Esophagus muscularis mucosa (tissue), 3 donors: ENCODE measurements around the gene CHRM4.

Source experiments
- POLR2A ChIP-seq: fragments of 450-650 bp; IDR thresholded peaks from one replicate; pipeline ENCODE4 v1.6.1; 2017; ENCODE audit warnings: antibody characterized with exemption, moderate library complexity, mild to moderate bottlenecking, low read depth
- TF ChIP-seq, protein P1 (sequence below), 3 experiments: fragments of 200-600 bp in 2 of 3; fragments of 450-650 bp in 1 of 3; sonication (generic) in 2 of 3; IDR thresholded peaks; one replicate each; pipeline ENCODE4 v1.5.1; 2017 to 2019; ENCODE audit warnings: antibody characterized with exemption in 3 of 3, mild to moderate bottlenecking in 2 of 3, moderate library complexity in 1 of 3

DNA sequence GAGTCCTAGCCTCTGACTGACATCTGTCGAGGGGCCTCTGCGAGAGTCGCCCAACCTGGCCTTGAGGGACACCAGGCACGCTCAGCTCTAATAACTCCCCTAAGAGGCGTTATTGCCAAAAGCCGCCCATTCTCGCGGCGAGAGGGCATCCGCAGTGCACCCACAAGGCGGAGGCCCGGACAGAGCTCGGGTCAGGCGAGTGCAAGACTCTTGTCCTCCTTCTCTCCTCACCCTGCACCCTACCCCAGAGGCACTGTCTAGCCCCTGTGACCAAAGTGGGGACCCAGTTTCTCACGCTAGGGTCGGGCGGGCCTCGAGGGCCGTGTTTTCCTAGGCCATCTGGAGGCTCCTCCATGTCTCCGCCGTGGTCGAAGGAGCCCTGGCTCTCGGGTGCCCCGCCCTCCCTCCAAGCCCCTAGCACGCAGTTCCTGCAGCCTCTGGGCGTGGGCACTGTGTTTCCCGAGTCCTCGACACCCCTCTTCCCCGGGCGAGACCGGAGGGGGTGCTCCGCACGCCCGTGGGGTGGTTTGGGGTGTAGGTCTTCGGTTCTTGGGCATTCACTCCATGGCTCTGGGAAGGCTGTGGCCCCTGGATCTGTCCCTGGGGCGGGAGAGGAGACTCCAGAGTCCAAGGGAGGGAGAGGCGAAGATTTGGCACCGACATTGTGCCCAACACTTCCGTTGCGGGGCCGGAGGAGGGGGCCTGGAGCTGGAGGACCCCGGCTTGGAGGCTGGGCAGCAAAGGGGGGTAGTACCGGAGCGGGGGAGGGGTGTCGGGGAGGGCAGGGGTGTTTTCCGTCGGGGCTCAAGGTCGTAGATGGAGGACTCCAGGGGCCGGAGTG lies 1.0 kb downstream of the CHRM4 start:
- TF ChIP-seq, protein P1, sequence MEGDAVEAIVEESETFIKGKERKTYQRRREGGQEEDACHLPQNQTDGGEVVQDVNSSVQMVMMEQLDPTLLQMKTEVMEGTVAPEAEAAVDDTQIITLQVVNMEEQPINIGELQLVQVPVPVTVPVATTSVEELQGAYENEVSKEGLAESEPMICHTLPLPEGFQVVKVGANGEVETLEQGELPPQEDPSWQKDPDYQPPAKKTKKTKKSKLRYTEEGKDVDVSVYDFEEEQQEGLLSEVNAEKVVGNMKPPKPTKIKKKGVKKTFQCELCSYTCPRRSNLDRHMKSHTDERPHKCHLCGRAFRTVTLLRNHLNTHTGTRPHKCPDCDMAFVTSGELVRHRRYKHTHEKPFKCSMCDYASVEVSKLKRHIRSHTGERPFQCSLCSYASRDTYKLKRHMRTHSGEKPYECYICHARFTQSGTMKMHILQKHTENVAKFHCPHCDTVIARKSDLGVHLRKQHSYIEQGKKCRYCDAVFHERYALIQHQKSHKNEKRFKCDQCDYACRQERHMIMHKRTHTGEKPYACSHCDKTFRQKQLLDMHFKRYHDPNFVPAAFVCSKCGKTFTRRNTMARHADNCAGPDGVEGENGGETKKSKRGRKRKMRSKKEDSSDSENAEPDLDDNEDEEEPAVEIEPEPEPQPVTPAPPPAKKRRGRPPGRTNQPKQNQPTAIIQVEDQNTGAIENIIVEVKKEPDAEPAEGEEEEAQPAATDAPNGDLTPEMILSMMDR (IDR thresholded peaks at IDR 0.05): no peak
- no peak for TF ChIP-seq POLR2A
